ENCODE data around the gene SIGLEC10. TPM values are rescaled to one million over a fixed set of nuclear protein-coding genes. Genes with fewer than 3 reads are reported as not detected.
A peak's percentile ranks its signal among the peaks of the same experiment; 100 is the strongest.

SIGLEC10 gene
- total RNA-seq, 1 donor from 2014 or later, result not detected

DNA sequence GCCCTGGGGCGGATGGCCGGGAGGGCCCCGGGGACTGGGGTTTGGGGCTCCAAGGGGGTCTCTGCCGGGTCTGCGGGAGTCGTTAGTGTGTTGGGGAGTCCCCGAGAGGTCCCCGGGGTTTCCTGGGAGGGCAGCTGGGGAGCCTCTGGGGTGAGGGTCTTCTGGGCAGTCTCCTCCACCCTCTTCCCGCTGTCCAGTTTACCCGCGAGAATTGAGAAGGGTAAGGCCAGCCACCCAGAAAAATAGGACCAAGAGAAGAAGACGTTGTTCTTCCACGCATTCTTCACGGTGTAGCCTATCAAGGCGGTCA is 50.2 kb downstream of the SIGLEC10 start:
- no peak for DNase-seq (ENCODE audit: low read depth, low spot score)

DNA sequence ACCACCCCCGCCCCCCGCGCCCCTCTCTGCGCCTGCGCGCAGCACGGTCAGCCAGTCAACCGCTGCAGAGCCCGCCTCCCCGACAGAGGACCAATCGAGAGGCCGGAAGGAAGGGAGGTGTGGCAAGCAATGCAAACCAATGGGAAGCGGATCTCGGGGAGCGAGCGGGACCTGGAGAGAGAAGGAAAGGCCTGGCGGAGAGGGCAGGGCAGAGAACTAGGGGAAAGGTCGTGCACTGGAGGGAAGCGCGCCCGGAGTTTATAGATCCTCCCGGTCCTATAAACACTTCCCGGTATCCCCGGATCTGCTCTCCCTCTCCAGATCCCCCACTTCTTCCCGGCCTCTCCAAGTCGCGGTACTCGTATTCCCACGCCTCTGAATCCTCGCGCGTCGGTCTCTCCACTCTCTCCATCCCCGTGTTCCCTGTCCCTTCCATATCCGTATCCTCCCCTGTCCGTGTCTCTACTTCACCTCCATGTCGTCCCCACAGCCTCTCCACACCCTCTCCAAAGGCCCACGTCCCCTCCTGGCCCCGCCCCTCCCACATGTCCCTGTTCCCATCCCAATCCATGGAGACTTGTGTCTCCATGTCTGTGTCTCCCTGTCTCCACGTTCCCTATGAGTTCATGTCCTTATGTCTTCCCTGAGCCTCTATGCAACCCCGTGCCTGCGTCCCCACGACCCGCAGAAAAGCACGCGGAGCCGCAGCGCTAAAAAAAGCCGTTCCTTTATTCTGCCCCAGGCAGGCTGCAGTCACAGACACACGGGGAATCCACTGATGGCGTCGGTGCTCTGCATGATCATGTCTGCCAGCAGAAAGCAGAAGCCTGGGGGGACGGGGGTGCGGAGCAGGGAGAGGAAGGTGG is 50.8 kb downstream of the SIGLEC10 start:
- peak; percentile 93 for DNase-seq (ENCODE audit: low read depth, low spot score)

DNA sequence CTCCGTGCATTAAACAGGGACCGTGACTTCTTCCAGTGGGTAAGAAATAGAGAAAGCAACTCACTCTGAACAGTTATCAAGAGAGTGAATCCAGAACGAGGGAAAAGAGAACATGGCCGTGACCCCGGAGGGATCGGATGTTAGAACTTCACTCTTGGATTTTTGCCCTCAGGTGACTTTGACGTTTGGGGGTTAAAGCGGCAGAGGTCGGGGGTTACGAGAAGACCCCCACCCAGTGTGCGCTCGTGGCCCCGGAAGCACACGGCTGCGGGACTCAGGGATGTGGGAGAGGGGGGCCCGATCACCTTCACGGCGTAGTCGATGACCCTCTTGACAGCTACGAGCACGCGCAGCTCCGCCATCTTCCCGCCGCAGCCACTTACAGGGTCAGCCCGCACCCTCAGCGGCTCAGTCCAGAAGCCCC is 51.5 kb downstream of the SIGLEC10 start, which contains the start of gene ETFB:
Gene ETFB, minus strand, starts transcription at position 424 of the 424 bp plus-strand sequence. Its CDS starts 62 bp downstream, at position 362.
- DNase-seq (ENCODE audit: low read depth, low spot score), result no peak

DNA sequence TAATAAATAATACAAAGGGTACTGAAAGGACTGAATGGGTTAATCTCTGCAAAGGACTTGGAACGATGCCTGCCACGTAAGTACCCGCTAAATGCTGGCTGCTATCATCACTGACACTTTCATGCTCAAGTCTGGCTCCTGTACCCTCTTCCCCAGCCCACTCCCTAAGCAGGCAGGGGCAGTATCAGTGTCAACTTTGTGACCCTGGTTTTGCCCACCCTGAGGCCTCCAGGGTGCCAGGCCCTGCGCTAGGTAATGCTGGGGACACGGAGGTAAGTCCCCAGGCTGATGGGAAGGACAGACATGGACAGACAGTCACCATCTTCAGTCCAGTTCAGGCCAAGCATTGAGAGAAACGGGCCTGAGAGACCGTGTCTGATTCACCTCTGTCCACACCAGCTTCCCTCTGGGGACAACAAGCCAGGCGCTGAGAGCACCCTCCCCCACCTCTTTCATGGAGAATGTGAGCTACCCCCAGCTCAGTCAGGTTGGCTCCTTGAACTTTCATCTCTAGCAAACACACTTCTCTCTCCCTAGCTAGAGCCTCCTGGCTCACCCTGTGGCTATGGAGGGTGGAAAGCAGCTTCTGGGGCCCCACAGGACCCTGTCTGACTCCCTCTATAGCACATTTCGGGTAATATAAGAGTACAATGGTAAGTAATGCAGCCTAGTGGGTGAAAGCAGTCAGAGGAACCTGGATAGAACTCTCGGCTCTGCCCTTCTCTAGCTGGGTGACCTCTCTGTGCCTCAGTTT is 52.1 kb downstream of the SIGLEC10 start:
- no peak for DNase-seq (ENCODE audit: low read depth, low spot score)

DNA sequence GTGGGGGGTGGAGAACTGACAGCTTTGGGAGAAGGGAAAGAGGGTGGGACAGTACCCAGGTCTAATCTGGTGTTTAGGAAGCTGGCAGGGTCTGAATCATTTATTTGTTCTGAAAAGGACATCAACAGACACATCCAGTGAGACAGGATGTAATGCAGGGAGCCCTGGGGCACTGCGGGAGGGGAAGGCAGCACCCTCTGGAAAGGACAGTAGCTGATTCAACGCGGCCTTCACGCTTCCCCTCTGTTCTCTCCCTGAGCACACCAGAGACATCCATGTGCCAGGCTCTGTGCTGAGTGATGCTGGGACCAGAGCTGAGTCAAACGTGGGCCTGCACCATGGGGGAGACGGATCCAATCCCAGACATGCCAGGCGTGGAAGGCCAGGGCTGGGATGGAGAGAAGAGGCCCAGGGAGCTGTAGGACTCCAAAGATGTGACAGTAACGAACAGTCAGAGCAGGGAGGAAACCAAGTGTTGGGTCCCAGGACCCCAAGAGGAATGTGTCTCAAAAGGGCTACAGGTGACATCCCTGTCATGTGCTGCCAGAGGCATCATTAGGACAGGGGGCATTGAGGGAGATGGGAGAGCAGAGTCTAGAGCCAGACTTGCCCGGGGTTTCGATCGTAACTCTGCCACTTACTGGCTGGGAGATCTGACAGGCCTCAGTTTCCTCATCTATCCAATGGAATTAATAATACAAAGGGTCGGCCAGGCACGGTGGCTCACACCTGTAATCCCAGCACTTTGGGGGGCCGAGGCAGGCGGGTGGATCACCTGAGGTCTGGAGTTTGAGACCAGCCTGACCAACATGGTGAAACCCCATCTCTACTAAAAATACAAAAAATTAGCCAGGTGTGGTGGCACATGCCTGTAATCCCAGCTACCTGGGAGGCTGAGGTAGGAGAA is 53.0 kb downstream of the SIGLEC10 start:
- no peak for DNase-seq (ENCODE audit: low read depth, low spot score)

DNA sequence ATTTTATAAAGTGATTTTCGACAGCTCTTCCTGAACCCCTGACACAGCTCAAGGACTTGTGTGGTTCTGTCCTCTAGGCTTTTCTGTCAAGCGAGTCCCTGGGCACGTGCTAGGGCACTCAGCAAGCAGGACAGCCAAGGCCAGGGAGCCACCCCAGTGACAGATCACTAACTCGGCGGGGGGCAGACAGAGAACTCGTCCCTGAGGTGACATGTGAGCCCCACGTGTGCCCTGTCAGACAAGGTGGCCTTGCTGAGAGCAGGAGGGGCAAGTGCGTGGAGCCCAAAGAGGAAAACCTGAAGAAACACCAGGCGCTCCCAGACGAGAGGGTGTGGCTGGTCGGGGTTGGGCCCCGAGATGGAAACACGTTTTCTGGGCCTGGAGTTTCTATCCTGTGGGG is 56.2 kb downstream of the SIGLEC10 start:
- DNase-seq (ENCODE audit: low read depth, low spot score), result no peak

Other genes starting within 250 kb of the SIGLEC10 start
- gene CD33, start 192.6 kb downstream of the SIGLEC10 start, total RNA-seq, result not detected in 2 replicates
- not detected in 2 replicates for gene SIGLECL1, start 166.6 kb downstream of the SIGLEC10 start, total RNA-seq
- not detected in 2 replicates for gene IGLON5, start 106.0 kb downstream of the SIGLEC10 start, total RNA-seq
- 0.04 and 0.07 TPM in 2 replicates for gene VSIG10L, start 75.5 kb downstream of the SIGLEC10 start, total RNA-seq
- 65.6 and 66.1 TPM in 2 replicates for gene ETFB, start 51.3 kb downstream of the SIGLEC10 start, total RNA-seq
- not detected in 2 replicates for gene CLDND2, start 48.6 kb downstream of the SIGLEC10 start, total RNA-seq
- not detected in 2 replicates for gene NKG7, start 45.0 kb downstream of the SIGLEC10 start, total RNA-seq
- gene LIM2, start 29.7 kb downstream of the SIGLEC10 start, total RNA-seq, result not detected in 2 replicates
- gene C19orf84, start 27.1 kb downstream of the SIGLEC10 start, total RNA-seq, result not detected in 2 replicates
- gene SIGLEC8, start 40.8 kb upstream of the SIGLEC10 start, total RNA-seq, result not detected in 2 replicates
- gene CEACAM18, start 60.9 kb upstream of the SIGLEC10 start, total RNA-seq, result not detected in 2 replicates
- not detected in 2 replicates for gene SIGLEC12, start 84.2 kb upstream of the SIGLEC10 start, total RNA-seq
- not detected in 2 replicates for gene SIGLEC6, start 114.0 kb upstream of the SIGLEC10 start, total RNA-seq
- 3.5 and 7.4 TPM in 2 replicates for gene ZNF175, start 153.6 kb upstream of the SIGLEC10 start, total RNA-seq
- not detected in 2 replicates for gene SIGLEC5, start 212.8 kb upstream of the SIGLEC10 start, total RNA-seq
- gene SIGLEC14, start 229.2 kb upstream of the SIGLEC10 start, total RNA-seq, result not detected in 2 replicates